MCF 10A (cell line): ENCODE results near the gene CPXM1. TPM values are rescaled to one million over a fixed set of nuclear protein-coding genes. Genes with fewer than 3 reads are reported as not detected.
"Not testable (repeated sequence)": the region's sequence is repeated elsewhere in the genome, so short reads cannot be mapped to it uniquely, and the experiment has no call there.

Source experiments
- BruUV-seq: library from RNA; stranded (reverse); fragments of 400-500 nt; replicated peaks from 2 replicates; lab custom pipeline; 2021; lab: Mats Ljungman, UMichigan
- CTCF ChIA-PET: fragments of 300-600 bp; sonication (Branson Sonifier 250); formaldehyde crosslinking; extraction: SDS; loops from one replicate; lab custom pipeline; 2021; ENCODE audit warnings: antibody characterized with exemption, inconsistent platforms; lab: Yijun Ruan, JAX
- POLR2A ChIA-PET: fragments of 300-600, 350-650 bp; sonication (Branson Sonifier 250); formaldehyde crosslinking; extraction: SDS; loops from one replicate; lab custom pipeline; 2020; ENCODE audit warnings: antibody characterized with exemption, inconsistent platforms; lab: Yijun Ruan, JAX
- DNase-seq: peaks from one replicate; pipeline ENCODE4 v3.0.0-alpha.2; 2018; ENCODE audit not compliant: unreplicated experiment
- H3K27ac Mint-ChIP-seq: one replicate; pipeline ENCODE4 v1.8.0; 2022; ENCODE audit warnings: mild to moderate bottlenecking, low read depth, mixed read lengths; ENCODE audit not compliant: unreplicated experiment
- H3K27me3 Mint-ChIP-seq: one replicate; pipeline ENCODE4 v1.8.0; 2022; ENCODE audit warnings: mixed read lengths; ENCODE audit not compliant: insufficient read depth, unreplicated experiment
- H3K36me3 Mint-ChIP-seq: one replicate; pipeline ENCODE4 v1.8.0; 2022; ENCODE audit warnings: mild to moderate bottlenecking, moderate library complexity, mixed read lengths; ENCODE audit not compliant: insufficient read depth, unreplicated experiment
- H3K4me1 Mint-ChIP-seq: one replicate; pipeline ENCODE4 v1.8.0; 2022; ENCODE audit warnings: mixed read lengths; ENCODE audit not compliant: insufficient read depth, unreplicated experiment
- H3K4me3 Mint-ChIP-seq: one replicate; pipeline ENCODE4 v1.8.0; 2022; ENCODE audit warnings: mild to moderate bottlenecking, moderate library complexity, mixed read lengths; ENCODE audit not compliant: unreplicated experiment
- H3K9me3 Mint-ChIP-seq: one replicate; pipeline ENCODE4 v1.8.0; 2022; ENCODE audit warnings: mixed read lengths; ENCODE audit not compliant: unreplicated experiment
- intact Hi-C: fragments of 100-400 bp; cut with micrococcal nuclease; formaldehyde crosslinking; loops from 2 replicates; pipeline ENCODE4 v1.14.1; 2022
- total RNA-seq: library from RNA; stranded (reverse); gene quantifications from 2 replicates; pipeline ENCODE4 v1.2.3, GENCODE V29; 2022
- TF ChIP-seq, protein P1 (sequence below): fragments of 200-600 bp; IDR thresholded peaks from one replicate; pipeline ENCODE4 v1.8.0; 2022; ENCODE audit warnings: antibody characterized with exemption, mild to moderate bottlenecking; ENCODE audit not compliant: unreplicated experiment

Gene CPXM1
- total RNA-seq, 1 experiment from 2014 or later = not detected

GRCh38 chr20:2833761-2834160 is 33.3 kb upstream of the CPXM1 start:
- intact Hi-C loops = no loop called here
- TF ChIP-seq, protein P1, sequence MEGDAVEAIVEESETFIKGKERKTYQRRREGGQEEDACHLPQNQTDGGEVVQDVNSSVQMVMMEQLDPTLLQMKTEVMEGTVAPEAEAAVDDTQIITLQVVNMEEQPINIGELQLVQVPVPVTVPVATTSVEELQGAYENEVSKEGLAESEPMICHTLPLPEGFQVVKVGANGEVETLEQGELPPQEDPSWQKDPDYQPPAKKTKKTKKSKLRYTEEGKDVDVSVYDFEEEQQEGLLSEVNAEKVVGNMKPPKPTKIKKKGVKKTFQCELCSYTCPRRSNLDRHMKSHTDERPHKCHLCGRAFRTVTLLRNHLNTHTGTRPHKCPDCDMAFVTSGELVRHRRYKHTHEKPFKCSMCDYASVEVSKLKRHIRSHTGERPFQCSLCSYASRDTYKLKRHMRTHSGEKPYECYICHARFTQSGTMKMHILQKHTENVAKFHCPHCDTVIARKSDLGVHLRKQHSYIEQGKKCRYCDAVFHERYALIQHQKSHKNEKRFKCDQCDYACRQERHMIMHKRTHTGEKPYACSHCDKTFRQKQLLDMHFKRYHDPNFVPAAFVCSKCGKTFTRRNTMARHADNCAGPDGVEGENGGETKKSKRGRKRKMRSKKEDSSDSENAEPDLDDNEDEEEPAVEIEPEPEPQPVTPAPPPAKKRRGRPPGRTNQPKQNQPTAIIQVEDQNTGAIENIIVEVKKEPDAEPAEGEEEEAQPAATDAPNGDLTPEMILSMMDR = no peak
- H3K27me3 Mint-ChIP-seq = peaks cover 14% of the 10 kb centered on the region
- no peak overlapping the region for H3K4me3 Mint-ChIP-seq
- H3K9me3 Mint-ChIP-seq = no peaks in the 10 kb centered on the region
- no peak for DNase-seq
- no peak overlapping the region for H3K27ac Mint-ChIP-seq
- no peaks in the 10 kb centered on the region for H3K4me1 Mint-ChIP-seq
- H3K36me3 Mint-ChIP-seq = peaks cover 7% of the 10 kb centered on the region
- POLR2A ChIA-PET = interaction anchor here (0.6 to 1.6 kb wide), 3 partner anchors 12 to 39 kb away, joined by 5 to 7 read pairs (median 5); partner anchors contain the start of gene PTPRA
- CTCF ChIA-PET = interaction anchor here (0.5 to 0.9 kb wide), 2 partner anchors 12 to 90 kb away, joined by 3 read pairs; no protein-coding TSS in a partner anchor
- no TSS peak for BruUV-seq

- POLR2A ChIA-PET = interaction anchor here (2.4 kb wide), 1 partner anchor 9 kb away, joined by 15 read pairs; the partner anchor contains the start of genes PCED1A and VPS16
- CTCF ChIA-PET = interaction anchor here (0.6 to 1.0 kb wide), 2 partner anchors 11 to 13 kb away, joined by 3 to 4 read pairs; no protein-coding TSS in a partner anchor
- H3K4me1 Mint-ChIP-seq, intact Hi-C loops, BruUV-seq, H3K9me3 Mint-ChIP-seq, H3K4me3 Mint-ChIP-seq, H3K27ac Mint-ChIP-seq, DNase-seq, H3K36me3 Mint-ChIP-seq: not testable (repeated sequence)
- peaks cover 39% of the 10 kb centered on the region for H3K27me3 Mint-ChIP-seq
Observed at GRCh38 chr20:2831206-2831605, 30.8 kb upstream of the CPXM1 start.

- TF ChIP-seq, protein P1 = no peak
- POLR2A ChIA-PET = interaction anchor here (0.6 to 2.4 kb wide), 3 partner anchors 11 to 19 kb away, joined by 3 to 15 read pairs (median 3); partner anchors contain the start of genes C20orf141, PCED1A and VPS16
- no TSS peak for BruUV-seq
Observed at GRCh38 chr20:2829376-2829775, 28.9 kb upstream of the CPXM1 start.

DNA sequence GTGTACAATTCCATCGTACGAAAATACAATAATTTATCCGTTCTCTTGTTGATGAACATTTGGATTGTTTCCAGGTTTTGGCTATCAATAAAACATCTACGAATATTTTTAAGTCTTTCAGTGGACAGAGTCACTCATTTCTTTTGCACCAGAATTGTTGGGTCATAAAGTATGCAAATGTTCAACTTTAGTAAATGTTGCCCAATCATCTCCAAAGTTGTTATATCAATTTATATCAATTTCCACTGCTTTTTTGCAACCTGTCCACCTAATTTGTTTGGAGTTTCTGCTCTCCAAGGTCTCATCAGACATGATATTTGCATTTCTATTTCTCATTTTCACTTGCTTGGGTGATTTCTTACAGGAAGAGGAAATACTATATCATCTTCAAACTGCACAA is 26.2 kb upstream of the CPXM1 start:
- BruUV-seq = no TSS peak
- Mint-ChIP-seq H3K9me3 (no peaks in the 10 kb centered on the region), H3K4me1 (no peaks in the 10 kb centered on the region), H3K27me3 (peaks cover 47% of the 10 kb centered on the region), H3K27ac (no peak overlapping the region), H3K4me3 (no peak overlapping the region), H3K36me3 (no peaks in the 10 kb centered on the region)
- ChIA-PET POLR2A (interaction anchor here (1.1 kb wide), 1 partner anchor 13 kb away, joined by 3 read pairs; no protein-coding TSS in a partner anchor), CTCF (interaction anchor here (0.8 kb wide), 1 partner anchor 155 kb away, joined by 3 read pairs; no protein-coding TSS in a partner anchor)
- DNase-seq = no peak
- intact Hi-C loops = no loop called here
- TF ChIP-seq, protein P1 = no peak

More at GRCh38 chr20:2829376-2829775, 28.9 kb upstream of the CPXM1 start:
- Mint-ChIP-seq H3K4me3 (no peak overlapping the region), H3K36me3 (no peaks in the 10 kb centered on the region), H3K27ac (no peak overlapping the region), H3K4me1 (no peaks in the 10 kb centered on the region), H3K27me3 (peaks cover 47% of the 10 kb centered on the region), H3K9me3 (no peaks in the 10 kb centered on the region)
- CTCF ChIA-PET = interaction anchor here (0.6 to 0.7 kb wide), 2 partner anchors 10 to 224 kb away, joined by 3 read pairs; no protein-coding TSS in a partner anchor
- intact Hi-C loops = no loop called here
- DNase-seq = no peak
